GM21381 (cell line): ENCODE data around the gene CCDC184.

Experiments used
- ATAC-seq: cut with Tn5 transposase; IDR thresholded peaks from one replicate; pipeline ENCODE4 v1.9.1; 2021; ENCODE audit warnings: mild to moderate bottlenecking, moderate library complexity; ENCODE audit not compliant: unreplicated experiment

The CCDC184 gene

DNA sequence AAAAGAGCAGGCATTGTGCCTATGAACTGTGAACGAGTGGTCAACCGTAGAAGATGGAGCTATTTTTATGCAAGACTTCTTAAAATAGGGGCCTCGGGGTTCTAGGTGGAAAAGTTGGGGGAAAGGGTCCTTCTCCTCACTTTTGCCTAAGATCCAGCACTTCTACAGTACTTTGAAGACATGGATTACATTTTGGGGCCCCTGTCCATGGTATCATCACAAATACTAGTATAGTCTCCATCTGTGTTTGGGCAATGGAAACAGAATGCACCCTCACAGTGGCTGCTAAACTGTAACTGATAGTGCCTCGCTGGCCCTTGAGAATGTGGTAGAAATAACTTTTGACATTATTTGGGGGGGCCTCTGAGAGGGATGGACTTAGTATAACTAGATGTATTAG, 5.5 kb upstream of the CCDC184 start:
- no peak for ATAC-seq

DNA sequence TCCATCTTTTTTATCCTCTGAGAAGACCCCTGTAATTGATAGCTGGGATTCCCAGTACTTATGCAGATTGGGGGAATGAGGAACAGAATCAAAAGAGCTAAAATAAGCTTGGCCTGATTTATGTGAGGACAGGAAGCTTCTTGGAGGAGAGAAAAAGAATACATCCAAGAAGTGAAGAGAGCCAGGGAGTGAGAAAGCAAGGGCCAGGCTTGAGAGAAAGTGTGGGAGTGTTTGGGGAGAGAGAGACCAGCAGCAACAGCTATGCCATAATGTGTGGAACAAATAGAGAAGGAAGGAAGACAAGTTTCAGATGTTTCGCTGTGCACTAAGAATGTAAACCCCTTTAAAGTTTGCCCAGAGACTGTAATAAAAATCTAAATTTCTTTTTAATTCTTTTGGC, 4.0 kb upstream of the CCDC184 start:
- no peak for ATAC-seq

DNA sequence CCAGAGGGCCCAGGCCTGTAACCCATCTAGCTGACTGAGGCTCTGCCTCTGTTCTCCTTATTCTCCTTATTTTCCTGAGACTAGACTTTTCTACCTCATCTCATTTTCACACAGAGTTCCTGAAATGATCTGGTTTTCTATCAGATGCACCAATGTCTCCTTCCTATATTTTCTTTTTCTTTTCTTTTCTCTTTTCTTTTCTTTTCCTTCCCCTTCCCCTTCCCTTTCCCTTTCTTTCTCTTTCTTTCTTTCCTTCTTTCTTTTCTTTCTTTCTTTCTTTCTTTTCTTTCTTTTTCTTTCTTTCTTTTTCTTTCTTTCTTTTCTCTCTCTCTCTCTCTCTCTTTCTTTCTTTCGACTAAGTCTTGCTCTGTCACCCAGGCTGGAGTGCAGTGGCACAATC, 3.0 kb upstream of the CCDC184 start:
- no peak for ATAC-seq

DNA sequence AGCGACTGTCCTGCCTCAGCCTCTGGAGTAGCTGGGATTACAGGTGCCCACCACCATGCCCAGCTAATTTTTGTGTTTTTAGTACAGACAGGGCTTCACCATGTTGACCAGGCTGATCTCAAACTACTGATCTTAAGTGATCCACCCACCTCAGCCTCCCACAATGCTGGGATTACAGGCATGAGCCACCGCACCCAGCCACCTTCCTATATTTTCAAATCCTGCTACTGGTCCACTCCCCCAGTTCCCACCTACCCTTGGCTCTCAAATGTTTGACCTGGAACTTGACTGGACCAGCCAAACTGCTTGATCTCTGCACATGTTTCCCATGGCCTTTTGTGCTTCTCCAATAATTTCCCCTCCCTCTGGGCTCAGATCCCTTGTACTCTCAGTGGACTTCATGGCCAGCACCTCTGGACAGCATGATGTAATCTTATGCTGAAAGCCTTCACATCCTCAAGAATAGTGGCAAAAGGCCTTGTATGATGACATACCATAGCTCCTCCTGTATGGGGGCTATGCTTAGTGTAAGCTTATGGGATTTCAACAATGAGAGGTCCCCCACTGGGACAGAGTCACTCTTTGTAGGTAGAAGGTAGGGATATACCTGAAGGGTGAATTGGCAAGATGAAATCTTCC, 2.5 kb upstream of the CCDC184 start:
- ATAC-seq, result no peak

DNA sequence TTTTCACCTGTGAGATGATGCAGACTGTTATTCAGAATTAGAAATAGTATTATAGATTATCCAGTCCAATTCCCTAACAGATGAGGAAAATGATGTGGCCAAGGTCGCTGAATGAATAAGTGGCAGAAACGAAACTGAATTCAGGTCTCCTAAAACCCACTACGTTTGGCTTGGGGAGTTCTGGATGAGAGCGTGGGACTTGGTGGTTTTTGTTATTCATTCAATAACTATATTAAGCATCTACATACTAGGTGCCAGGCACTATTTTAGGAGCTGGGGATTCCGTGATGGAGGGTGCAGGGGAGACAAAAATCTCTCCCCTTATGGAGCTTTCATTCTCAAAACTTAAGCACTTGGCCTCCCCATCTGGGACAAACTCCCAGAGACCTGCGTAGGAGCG, 813 bp upstream of the CCDC184 start:
- peak; percentile 7 for ATAC-seq

DNA sequence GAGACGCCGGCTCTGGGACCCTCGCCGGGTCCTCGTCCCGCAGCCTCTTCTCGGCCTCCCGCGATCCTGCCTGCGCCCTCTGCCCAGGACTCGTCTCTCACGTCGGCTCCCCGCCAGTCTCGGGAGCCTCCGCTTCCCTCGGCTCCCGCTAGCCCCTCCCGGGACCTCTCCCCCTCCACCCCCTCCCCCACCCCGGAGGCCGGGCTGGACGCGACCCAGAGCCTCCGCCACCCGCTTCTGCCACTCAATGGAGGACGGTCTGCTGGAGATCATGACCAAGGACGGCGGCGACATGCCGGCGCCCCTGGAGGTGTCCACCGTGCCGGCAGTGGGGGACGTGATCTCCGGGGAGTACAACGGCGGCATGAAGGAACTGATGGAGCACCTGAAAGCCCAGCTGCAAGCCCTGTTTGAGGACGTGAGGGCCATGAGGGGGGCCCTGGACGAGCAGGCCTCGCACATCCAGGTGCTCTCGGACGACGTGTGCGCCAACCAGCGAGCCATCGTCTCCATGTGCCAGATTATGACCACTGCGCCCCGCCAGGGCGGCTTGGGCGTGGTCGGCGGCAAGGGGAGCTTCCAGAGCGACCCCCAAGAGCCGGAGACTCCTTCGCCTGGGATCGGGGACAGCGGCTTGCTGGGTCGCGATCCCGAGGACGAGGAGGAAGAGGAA, 568 bp downstream of the CCDC184 start:
- no peak for ATAC-seq

DNA sequence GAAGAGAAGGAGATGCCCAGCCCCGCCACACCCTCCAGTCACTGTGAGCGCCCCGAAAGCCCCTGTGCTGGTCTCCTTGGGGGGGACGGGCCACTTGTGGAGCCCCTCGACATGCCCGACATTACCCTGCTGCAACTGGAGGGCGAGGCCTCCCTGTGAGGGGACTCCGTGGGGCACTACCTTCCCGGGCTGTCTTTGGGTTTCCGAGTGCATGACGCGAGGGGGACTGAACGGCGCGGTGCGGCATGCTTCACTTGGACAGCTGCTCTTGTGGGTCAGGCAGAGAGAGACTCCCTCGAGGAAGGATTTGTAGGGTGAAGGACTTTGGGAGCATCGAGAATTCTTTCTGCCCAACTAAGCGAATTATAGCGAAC, 1.1 kb downstream of the CCDC184 start:
- no peak for ATAC-seq

DNA sequence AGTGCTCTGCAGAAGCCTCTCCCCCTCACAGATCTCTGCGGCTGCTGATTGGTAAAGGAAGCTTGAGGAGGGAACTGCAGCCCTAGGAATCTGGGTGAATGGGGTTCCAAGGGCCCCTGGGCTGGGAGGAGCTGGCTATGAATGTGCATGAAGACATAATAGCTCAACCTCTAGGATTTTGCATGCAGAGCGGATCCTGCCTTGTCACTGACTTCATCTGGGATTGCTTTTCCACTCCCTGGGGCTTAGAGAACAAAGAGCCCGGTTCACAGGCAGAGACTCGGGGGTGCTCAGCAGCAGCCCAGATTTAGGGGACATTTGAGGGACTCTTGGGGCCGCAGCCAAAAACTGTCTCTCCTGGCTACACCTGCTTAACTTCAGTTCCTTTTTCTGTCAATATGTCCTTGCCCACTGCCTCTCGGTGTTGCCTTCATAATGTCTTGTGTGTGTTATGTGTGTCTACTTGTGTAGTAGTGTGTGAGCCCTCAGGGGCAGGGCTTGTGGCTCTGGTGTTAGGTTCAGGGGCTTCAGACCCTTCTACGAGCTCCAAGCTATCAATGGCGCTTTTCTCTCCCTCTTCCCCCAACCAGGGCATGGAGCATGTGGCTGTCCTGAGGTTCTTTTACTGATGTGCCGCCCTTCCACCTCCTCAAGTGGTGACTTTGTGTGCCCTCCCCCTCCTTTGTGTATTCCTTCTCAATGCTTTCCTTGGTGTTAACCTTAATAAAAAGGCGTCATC, 1.9 kb downstream of the CCDC184 start:
- ATAC-seq, result no peak

DNA sequence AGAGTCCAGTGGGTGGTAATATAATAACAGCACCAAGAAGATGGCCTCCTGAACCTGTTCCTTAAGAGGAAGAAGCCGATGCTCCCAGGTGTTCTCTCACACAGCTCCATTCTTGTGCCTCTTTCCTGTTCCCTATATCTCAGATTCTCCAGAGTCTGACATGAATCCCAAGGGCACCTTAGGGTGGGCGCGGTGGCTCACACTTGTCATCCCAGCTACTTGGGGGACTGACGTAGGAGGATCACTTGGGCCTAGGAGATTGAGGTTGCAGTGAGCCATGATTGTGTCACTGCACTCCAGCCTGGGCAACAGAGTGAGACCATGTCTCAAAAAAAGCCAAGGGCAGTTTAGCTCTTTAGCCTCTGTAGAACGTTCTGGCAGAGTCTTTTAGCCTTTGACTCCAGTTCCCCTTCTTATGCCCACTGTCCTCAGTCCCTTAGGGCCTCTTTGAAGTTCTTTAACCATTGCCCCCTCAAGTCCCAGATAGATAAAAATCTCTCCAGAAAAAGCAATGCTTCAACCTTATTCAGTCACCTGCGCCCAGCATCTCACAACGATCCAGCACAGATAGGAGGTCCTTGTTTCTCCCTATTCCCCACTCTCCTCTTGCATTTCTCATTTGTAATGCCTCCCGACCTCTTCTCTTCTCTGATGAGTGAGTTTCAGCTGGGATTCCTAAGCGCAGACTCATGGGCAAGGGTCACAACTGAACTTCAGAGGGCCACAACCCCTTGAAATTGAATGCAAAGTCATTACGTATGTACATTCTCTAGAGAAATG, 4.7 kb downstream of the CCDC184 start:
- no peak for ATAC-seq

DNA sequence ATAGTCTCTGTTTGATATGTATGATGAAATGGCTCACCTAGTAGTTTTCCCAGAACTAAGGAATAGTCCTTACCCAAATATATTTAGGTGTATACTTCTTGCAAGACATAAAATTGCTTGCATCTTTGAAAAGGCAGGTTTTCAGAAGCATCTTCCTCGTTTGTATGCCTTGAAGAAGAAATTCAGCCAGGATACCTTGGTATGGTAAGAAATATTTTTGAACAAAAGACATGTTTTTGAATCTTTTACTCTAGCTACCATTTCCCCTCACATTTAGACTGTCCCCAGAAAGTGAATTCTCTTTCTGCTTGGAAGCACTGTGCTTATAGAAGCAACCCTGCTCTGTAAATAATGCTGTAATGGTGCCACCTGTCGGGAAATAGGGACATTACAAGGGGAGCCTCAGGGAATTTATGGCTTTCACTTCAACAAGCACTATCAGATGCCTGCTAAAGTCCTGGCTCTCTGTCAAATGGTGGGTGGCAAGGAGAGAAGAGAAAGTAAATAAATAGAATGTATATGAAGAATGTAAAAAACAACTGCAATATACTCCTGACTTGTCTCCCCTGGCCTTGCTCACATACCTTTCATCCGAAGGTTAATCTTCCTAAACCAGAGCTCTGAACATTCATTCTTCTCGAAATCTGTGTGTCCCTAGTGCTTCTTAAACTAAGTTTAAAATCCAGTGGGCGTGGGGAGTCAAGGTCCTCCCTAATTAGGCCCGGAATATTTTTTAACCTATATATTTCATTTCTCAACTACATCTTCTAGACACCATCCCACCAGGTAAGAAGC, 6.1 kb downstream of the CCDC184 start:
- ATAC-seq, result no peak

DNA sequence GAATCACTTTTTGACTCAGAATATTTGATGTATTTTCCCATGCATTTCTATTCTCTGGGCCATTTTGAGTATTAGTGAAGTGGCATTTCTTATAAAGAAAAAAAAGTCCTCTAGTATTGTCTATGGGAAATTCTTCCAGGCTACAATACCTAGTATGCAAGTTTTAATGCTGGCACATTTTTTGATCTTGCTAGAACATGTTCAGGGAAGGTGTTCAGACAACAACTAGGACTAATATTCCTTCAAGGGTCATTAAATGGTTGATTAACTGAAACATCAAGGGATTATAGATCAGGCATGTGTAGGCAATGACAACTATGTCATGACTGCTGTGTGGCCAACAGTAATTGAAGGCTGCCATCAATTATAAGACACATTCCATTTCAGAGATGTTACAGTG, 7.7 kb downstream of the CCDC184 start:
- no peak for ATAC-seq

DNA sequence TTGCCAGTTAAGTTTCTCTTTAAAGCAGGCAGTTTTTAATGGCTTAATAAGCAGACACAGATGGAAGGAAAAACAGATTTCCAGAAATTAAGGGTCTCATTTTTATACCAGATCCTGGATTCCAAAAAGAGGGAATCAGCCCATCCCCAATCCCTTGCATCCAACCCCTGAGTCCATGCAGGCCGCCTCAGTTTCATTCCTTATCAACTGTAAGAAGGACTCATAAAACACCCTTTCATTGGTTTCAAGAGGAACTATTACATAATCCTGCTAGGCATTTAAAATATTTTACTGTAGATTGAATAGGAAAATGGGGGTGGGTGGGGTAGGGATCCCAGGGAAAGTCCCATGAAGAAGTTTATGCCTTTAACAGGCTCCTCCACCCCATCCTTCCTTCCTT, 9.4 kb downstream of the CCDC184 start:
- ATAC-seq, result no peak

DNA sequence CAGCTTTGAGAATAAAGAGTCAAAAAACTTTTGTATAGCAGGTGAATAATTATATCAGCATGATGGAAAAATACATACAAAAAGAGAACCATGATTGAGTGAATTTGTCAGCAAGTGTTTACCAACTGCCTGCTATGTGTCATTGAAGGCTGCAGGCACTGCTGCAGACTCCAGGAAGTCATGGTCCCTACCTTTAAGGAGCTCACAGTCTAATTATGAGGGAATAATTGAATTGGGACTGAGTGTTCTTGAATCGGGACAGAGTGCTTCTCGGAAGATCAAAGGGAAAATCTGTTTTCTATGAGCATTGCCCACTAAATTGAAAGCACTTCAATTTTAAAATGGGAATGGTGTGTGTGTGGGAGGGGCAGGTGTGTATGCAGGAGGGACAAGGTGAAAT, 10.2 kb downstream of the CCDC184 start:
- no peak for ATAC-seq

DNA sequence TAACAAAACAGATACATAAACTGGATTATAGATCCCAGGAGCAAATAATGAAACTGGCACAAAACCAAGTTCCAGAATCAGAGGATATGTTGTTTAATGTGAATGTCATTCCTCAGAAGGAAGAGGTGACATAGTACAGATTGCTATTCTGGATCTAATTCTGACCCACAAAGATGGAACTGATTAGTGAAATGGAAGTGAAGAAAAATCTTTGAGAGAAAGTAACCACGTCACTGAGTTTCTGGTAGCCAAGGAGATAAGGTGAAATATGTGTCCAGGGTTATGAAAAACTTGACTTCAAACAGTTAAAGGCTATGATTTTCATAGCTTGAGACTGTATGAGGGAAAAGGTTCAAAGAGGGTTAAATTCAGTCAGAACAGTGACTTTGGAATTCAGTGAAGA, 11.4 kb downstream of the CCDC184 start:
- no peak for ATAC-seq

DNA sequence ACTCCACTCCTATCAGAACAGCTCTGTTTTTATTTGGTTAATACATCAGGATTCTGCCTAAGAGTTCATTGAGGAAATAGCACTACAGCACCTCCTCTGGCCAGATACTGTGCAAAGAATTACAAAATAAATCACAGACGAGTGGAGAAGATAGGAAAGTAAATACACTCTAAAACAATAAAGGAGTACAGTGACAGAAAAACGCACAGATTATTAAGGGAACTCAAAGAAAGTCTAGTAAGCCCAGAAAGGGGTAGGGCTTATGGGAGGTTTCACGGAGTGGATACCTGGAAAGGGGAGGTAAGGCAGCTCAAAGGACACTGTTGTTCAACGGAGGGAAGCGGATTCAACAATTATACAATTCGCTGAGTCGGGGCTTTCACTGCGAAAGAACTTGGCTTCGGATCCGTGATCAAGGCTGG, 14.1 kb downstream of the CCDC184 start:
- no peak for ATAC-seq

DNA sequence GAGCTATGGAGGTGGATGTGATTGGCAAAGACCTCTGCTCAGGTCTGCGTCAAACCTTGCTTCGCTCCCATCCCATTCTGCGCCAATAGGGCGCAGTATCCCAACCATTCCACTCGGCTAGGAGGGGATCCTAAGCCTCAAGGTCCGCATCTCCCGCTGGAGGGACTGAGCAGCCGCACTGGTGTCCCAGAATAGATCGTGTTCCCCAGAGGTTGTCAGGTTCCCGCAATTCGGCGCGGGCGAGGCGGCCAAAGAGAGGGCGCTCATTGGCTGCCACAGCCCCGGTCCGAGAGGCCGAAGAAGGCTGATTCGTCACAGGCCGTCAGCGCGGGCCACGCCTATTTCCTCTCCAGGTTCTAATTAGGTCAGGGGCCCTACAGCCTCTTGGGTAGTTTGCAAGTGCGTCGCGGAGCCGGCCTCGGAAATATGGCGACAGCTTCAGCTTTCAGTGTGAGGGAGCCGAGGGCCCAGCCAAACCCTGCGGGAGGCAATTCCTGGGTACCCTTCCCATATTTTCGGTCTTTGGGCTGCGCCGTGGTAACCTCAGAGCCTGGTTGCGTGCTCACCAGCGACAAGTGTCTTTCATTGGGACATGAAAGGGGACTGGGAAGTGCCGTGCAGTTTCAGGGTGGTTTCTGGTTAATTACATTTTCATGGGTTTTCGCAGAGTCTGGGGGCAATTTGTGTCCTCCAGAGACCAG, 14.7 kb downstream of the CCDC184 start:
- peak; percentile 99 for ATAC-seq

DNA sequence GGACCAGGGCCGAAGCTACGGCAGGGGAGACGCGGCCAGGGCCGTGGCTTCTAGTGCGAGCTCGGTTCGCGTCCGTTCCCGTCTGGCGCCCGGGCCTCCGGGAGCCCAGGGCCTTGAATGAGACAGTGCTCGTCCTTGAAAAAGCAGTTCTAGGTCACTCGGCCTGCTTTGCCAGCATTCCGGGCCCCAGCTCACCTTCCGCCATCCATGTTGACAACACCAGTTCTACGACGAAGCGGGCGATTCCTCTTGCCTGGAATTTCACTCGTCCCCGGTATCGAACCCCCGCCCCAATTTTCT, 15.2 kb downstream of the CCDC184 start:
- ATAC-seq, result peak; percentile 17

DNA sequence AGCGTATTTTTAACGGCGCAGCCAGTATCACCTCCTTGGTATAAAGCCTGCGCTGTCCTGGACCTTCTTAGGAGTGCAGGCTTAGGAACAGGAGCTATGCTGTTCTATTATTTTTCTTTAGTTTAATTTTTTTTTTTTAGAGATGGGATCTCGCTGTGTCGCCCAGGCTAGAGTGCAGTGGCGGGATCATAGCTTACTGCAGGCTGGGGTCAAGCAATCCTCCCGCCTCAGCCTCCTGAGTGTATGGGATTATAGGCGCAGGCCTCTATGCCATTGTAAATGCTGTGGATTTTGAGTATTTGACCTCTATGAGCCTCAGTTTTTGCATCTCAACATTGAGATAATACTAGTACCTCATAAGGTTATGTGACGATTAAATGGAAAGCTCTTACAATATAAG, 15.5 kb downstream of the CCDC184 start:
- no peak for ATAC-seq

DNA sequence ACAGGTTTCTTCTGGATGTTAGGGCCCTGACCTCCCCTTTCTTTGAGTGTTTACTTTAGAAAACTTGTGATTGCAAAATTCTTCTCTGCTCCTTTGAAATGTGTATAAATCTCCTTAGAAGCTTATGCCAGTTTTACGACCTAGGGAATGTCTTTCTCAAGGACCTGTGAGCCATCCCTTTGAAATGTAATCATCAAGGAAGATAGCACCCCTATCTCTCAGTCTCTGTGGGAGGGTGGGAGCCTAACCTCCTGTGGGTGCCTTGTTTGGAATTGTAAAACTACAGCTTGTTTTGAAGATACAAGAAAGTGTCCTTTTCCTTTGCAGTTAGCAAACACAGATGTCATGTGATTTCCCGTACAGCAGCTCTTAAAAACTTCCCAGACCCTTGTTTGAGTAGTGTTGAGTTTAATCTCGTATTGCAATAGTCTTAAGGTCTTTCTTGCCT, 16.4 kb downstream of the CCDC184 start:
- ATAC-seq, result no peak

DNA sequence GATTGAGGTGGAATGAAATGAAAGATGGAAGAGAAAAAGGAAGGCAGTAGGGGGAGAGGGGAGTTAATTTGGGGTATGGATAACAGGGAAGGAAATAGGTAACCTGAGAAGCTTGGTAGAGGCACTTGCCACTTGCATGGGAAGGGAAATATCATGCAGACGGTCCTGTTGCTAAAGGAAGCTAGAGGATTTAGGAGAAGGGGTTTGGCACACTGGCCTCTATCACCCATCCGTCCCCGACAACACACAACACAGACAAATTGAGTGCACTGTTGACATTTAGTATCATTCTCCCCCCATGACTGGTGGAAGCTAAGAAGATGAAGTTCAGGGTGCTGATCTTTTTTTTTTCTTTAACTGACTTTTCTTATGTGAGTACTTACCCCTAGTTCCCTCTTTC, 17.6 kb downstream of the CCDC184 start:
- no peak for ATAC-seq
